ENCODE data around the gene ACP4.

DNA sequence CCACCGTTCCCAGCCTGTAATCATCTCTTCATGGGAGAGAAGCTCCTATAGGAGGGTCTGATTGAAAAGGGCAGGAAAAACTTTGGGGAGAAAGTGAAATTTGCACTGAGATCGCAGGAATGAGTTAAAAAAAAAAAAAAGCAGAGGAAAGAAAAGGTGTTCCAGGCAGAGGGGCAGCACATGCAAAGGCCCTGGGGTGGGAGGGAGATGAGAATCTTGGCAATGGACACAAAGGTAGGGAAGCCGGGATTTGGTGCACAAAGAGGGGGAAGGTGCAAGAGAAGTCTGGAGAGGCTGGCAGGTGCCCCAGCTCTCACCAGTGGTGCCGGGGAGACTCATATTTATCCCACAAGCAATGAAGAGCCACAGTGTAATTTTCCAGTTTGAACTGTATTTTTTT is 36.3 kb upstream of the ACP4 start:
- TF ChIP-seq, protein P1, sequence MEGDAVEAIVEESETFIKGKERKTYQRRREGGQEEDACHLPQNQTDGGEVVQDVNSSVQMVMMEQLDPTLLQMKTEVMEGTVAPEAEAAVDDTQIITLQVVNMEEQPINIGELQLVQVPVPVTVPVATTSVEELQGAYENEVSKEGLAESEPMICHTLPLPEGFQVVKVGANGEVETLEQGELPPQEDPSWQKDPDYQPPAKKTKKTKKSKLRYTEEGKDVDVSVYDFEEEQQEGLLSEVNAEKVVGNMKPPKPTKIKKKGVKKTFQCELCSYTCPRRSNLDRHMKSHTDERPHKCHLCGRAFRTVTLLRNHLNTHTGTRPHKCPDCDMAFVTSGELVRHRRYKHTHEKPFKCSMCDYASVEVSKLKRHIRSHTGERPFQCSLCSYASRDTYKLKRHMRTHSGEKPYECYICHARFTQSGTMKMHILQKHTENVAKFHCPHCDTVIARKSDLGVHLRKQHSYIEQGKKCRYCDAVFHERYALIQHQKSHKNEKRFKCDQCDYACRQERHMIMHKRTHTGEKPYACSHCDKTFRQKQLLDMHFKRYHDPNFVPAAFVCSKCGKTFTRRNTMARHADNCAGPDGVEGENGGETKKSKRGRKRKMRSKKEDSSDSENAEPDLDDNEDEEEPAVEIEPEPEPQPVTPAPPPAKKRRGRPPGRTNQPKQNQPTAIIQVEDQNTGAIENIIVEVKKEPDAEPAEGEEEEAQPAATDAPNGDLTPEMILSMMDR (IDR thresholded peaks at IDR 0.05), result no peak
- TF ChIP-seq ZFX (IDR thresholded peaks at IDR 0.05; ENCODE audit: borderline replicate concordance), result no peak

Data from 22Rv1 (cell line).